H9 (cell line): ENCODE measurements around the gene ERAP2. TPM values are rescaled to one million over a fixed set of nuclear protein-coding genes. Genes with fewer than 3 reads are reported as not detected.

Source experiments
- DNase-seq: peaks from one replicate; pipeline ENCODE4 v3.0.0-alpha.2; 2017
- H2AFZ ChIP-seq: one replicate; pipeline ENCODE4 v1.6.1; 2013; ENCODE audit warnings: mild to moderate bottlenecking, low read length, control low read depth, moderate library complexity
- H2AK5ac ChIP-seq: 2 replicates; pipeline ENCODE4 v1.6.1; 2013; ENCODE audit warnings: low read length, control low read depth, mixed read lengths; ENCODE audit not compliant: insufficient read length
- H2BK120ac ChIP-seq: one replicate; pipeline ENCODE4 v1.6.1; 2013; ENCODE audit warnings: low read depth, mild to moderate bottlenecking, low read length, control low read depth, inconsistent platforms; ENCODE audit not compliant: poor library complexity, severe bottlenecking
- H2BK12ac ChIP-seq: 2 replicates; pipeline ENCODE4 v1.6.1; 2013; ENCODE audit warnings: low read length, control low read depth, mixed read lengths, low read depth; ENCODE audit not compliant: insufficient read length
- H2BK15ac ChIP-seq: 2 replicates; pipeline ENCODE4 v1.6.1; 2013; ENCODE audit warnings: low read depth, low read length, control low read depth
- H2BK20ac ChIP-seq: one replicate; pipeline ENCODE4 v1.6.1; 2013; ENCODE audit warnings: low read depth, mild to moderate bottlenecking, low read length, control low read depth, inconsistent platforms; ENCODE audit not compliant: poor library complexity, severe bottlenecking
- H2BK5ac ChIP-seq: 2 replicates; pipeline ENCODE4 v1.6.1; 2013; ENCODE audit warnings: low read length, control low read depth, mixed read lengths; ENCODE audit not compliant: insufficient read length
- H3K14ac ChIP-seq: 2 replicates; pipeline ENCODE4 v1.6.1; 2013; ENCODE audit warnings: low read length, control low read depth; ENCODE audit not compliant: insufficient read depth
- H3K18ac ChIP-seq: 2 replicates; pipeline ENCODE4 v1.6.1; 2013; ENCODE audit warnings: low read depth, mild to moderate bottlenecking, mixed read lengths, low read length, control low read depth; ENCODE audit not compliant: insufficient read length
- H3K23ac ChIP-seq: 2 replicates; pipeline ENCODE4 v1.6.1; 2013; ENCODE audit warnings: low read length, control low read depth, mixed read lengths, low read depth; ENCODE audit not compliant: insufficient read length
- H3K23me2 ChIP-seq: 2 replicates; pipeline ENCODE4 v1.6.1; 2013; ENCODE audit warnings: low read depth, mild to moderate bottlenecking, mixed read lengths, low read length, control low read depth; ENCODE audit not compliant: insufficient read length, poor library complexity, severe bottlenecking
- H3K27ac ChIP-seq: 2 replicates; pipeline ENCODE4 v1.5.1; 2013; ENCODE audit warnings: low read length, control low read depth, mixed read lengths, low read depth; ENCODE audit not compliant: insufficient read length
- H3K27me3 ChIP-seq: 2 replicates; pipeline ENCODE4 v1.6.1; 2013; ENCODE audit warnings: low read length, control low read depth, inconsistent platforms; ENCODE audit not compliant: insufficient read depth
- H3K4ac ChIP-seq: 2 replicates; pipeline ENCODE4 v1.6.1; 2013; ENCODE audit warnings: low read depth, mild to moderate bottlenecking, control low read depth, inconsistent platforms, low read length, moderate library complexity
- H3K4me1 ChIP-seq: 2 replicates; pipeline ENCODE4 v1.6.1; 2013; ENCODE audit warnings: low read length, control low read depth, inconsistent platforms; ENCODE audit not compliant: insufficient read depth
- H3K4me2 ChIP-seq: 2 replicates; pipeline ENCODE4 v1.6.1; 2013; ENCODE audit warnings: low read length, control low read depth, mixed read lengths; ENCODE audit not compliant: insufficient read length, insufficient read depth
- H3K56ac ChIP-seq: 2 replicates; pipeline ENCODE4 v1.6.1; 2013; ENCODE audit warnings: low read depth, mild to moderate bottlenecking, mixed read lengths, low read length, control low read depth; ENCODE audit not compliant: insufficient read length
- H3K79me1 ChIP-seq: 2 replicates; pipeline ENCODE4 v1.6.1; 2013; ENCODE audit warnings: low read depth, mild to moderate bottlenecking, moderate library complexity, low read length, control low read depth, inconsistent platforms; ENCODE audit not compliant: insufficient read depth, poor library complexity, severe bottlenecking
- H3K79me2 ChIP-seq: 2 replicates; pipeline ENCODE4 v1.6.1; 2013; ENCODE audit warnings: low read length, control low read depth, inconsistent platforms; ENCODE audit not compliant: insufficient read depth
- H3K9ac ChIP-seq: 2 replicates; pipeline ENCODE4 v1.6.1; 2013; ENCODE audit warnings: low read length, control low read depth, mixed read lengths; ENCODE audit not compliant: insufficient read length; ENCODE audit errors: extremely low read depth
- H3K9me3 ChIP-seq: one replicate; pipeline ENCODE4 v1.6.1; 2013; ENCODE audit warnings: low read depth, low read length, inconsistent platforms; ENCODE audit not compliant: control insufficient read depth
- H3T11ph ChIP-seq: one replicate; pipeline ENCODE4 v1.6.1; 2013; ENCODE audit warnings: mild to moderate bottlenecking, low read length, control low read depth, inconsistent platforms
- H4K20me1 ChIP-seq: one replicate; pipeline ENCODE4 v1.6.1; 2013; ENCODE audit not compliant: control insufficient read depth, insufficient read length, insufficient read depth
- H4K5ac ChIP-seq: 2 replicates; pipeline ENCODE4 v1.6.1; 2013; ENCODE audit warnings: low read depth, mild to moderate bottlenecking, mixed read lengths, low read length, control low read depth; ENCODE audit not compliant: insufficient read length
- H4K8ac ChIP-seq: replicated peaks from 2 replicates; pipeline ENCODE4 v1.6.1; 2013; ENCODE audit warnings: low read length, control low read depth, mixed read lengths, low read depth; ENCODE audit not compliant: insufficient read length
- H4K91ac ChIP-seq: 2 replicates; pipeline ENCODE4 v1.6.1; 2013; ENCODE audit warnings: low read depth, mild to moderate bottlenecking, moderate library complexity, mixed read lengths, low read length, control low read depth; ENCODE audit not compliant: insufficient read length
- H3K27ac Mint-ChIP-seq, 3 experiments: 2 replicates in 2 of 3; 3 replicates in 1 of 3; pipeline ENCODE4 v1.8.0; 2020 to 2021; ENCODE audit warnings: mixed read lengths in 3 of 3, mild to moderate bottlenecking in 1 of 3, moderate library complexity in 1 of 3
- H3K27me3 Mint-ChIP-seq: 2 replicates; pipeline ENCODE4 v1.8.0; 2021; ENCODE audit warnings: low read depth, mild to moderate bottlenecking, moderate library complexity, mixed read lengths
- H3K36me3 Mint-ChIP-seq, 3 experiments: 2 replicates in 2 of 3; 3 replicates in 1 of 3; pipeline ENCODE4 v1.8.0; 2020 to 2021; ENCODE audit warnings: low read depth in 3 of 3, mixed read lengths in 3 of 3; ENCODE audit not compliant: insufficient read depth in 1 of 3
- H3K4me1 Mint-ChIP-seq, 2 experiments: 2 replicates each; pipeline ENCODE4 v1.8.0; 2020; ENCODE audit warnings: mixed read lengths in 2 of 2
- H3K4me3 Mint-ChIP-seq, 2 experiments: 2 replicates in 1 of 2; 3 replicates in 1 of 2; pipeline ENCODE4 v1.8.0; 2020 to 2021; ENCODE audit warnings: mild to moderate bottlenecking in 2 of 2, mixed read lengths in 2 of 2, moderate library complexity in 1 of 2
- H3K9me3 Mint-ChIP-seq, 2 experiments: 2 replicates in 1 of 2; 3 replicates in 1 of 2; pipeline ENCODE4 v1.8.0; 2020; ENCODE audit warnings: mild to moderate bottlenecking in 2 of 2, mixed read lengths in 2 of 2, moderate library complexity in 1 of 2
- CTCF ChIP-seq: fragments of 200-600 bp; sonication (generic); conservative IDR thresholded peaks from 3 replicates; pipeline ENCODE4 v1.8.0; 2021; ENCODE audit warnings: antibody characterized with exemption, mild to moderate bottlenecking
- whole genome bisulfite sequencing: extraction: QIAGEN DNeasy Blood & Tissue Kit; methylation state at CpG from one replicate; pipeline ENCODE4 v1.1.7; 2013; ENCODE audit warnings: missing lambda C conversion rate, low lambda C conversion rate, mixed read lengths; ENCODE audit not compliant: insufficient read length; ENCODE audit errors: extremely low coverage; 5-methylcytosine and 5-hydroxymethylcytosine counted together
- total RNA-seq: library from RNA; stranded (reverse); gene quantifications from 2 replicates; pipeline ENCODE4 v1.2.1, GENCODE V29; 2021

Gene ERAP2
- total RNA-seq, 1 experiment from 2014 or later: 0.09 TPM

GRCh38 chr5:96940586-96940985, 64.3 kb downstream of the ERAP2 start:
- peaks cover 7% of the 10 kb centered on the region for H3K23me2 ChIP-seq
- Mint-ChIP-seq H3K9me3 (no peaks in the 10 kb centered on the region; a peak in 1 of 5 replicates), H3K4me3 (no peak overlapping the region), H3K27ac (no peak overlapping the region), H3K4me1 (peaks cover 15% of the 10 kb centered on the region in 2 experiments), H3K27me3 (peaks cover 18% of the 10 kb centered on the region), H3K36me3 (no peaks in the 10 kb centered on the region)
- no peak for DNase-seq
- H2BK20ac ChIP-seq: no peak overlapping the region
- no CpG with 5 or more reads among the region's 3 CpGs for WGBS
- H3K4me2 ChIP-seq: no peak overlapping the region
- H4K20me1 ChIP-seq: no peaks in the 10 kb centered on the region
- no peak overlapping the region for H2BK120ac ChIP-seq
- H3K9ac ChIP-seq: no peak overlapping the region
- no peaks in the 10 kb centered on the region; the same call in 1 of the 2 replicates for H3K27me3 ChIP-seq
- no peak overlapping the region for H2AK5ac ChIP-seq
- H2BK12ac ChIP-seq: no peak overlapping the region
- no peak overlapping the region for H3T11ph ChIP-seq
- no peak overlapping the region for H3K56ac ChIP-seq
- H3K79me1 ChIP-seq: no peaks in the 10 kb centered on the region
- H3K14ac ChIP-seq: no peak overlapping the region
- H3K23ac ChIP-seq: no peak overlapping the region
- H3K4ac ChIP-seq: no peak overlapping the region
- H3K18ac ChIP-seq: no peak overlapping the region
- H2BK15ac ChIP-seq: no peak overlapping the region
- H3K9me3 ChIP-seq: no peaks in the 10 kb centered on the region
- no peak overlapping the region for H3K27ac ChIP-seq
- no peak overlapping the region for H4K5ac ChIP-seq
- H3K79me2 ChIP-seq: no peaks in the 10 kb centered on the region
- no peak overlapping the region for H2BK5ac ChIP-seq
- no peak overlapping the region for H4K91ac ChIP-seq
- H2AFZ ChIP-seq: no peak overlapping the region
- no peak for TF ChIP-seq CTCF
- no peak overlapping the region for H4K8ac ChIP-seq
- no peaks in the 10 kb centered on the region for H3K4me1 ChIP-seq
